ENCODE data around the gene MSLN.
"Not testable (repeated sequence)": the region's sequence is repeated elsewhere in the genome, so short reads cannot be mapped to it uniquely, and the experiment has no call there.

DNA sequence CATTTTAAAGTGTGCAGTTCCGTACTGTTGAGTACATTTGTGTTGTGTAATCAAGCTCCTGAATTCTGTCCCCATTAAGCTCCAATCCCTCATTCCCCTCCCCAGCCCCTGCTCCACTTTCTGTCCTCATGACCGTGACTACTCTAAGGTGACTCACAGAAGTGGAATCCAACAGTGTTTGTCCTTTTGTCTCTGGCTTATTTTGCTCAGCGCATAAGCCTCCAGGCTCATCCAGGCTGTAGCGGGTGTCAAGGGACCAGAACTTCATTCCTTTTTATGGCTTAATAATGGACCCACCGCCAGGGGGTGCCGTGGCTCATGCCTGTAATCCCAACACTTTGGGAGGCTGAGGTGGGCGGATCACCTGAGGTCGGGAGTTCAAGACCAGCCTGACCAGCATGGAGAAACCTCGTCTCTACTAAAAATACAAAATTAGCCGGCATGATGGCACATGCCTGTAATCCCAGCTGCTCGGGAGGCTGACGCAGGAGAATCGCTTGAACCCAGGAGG is 47.7 kb upstream of the MSLN start:
- TF ChIP-seq ZNF274 (IDR thresholded peaks at IDR 0.05; ENCODE audit: low read depth, low read length); YY1 (IDR thresholded peaks at IDR 0.05; ENCODE audit: insufficient read depth, insufficient read length): not testable (repeated sequence)

Measured in NT2/D1 (cell line).